GM18861 (cell line): Measurements from ENCODE around the gene PTBP1.
"Not testable (repeated sequence)": the region's sequence is repeated elsewhere in the genome, so short reads cannot be mapped to it uniquely, and the experiment has no call there.

Experiments
- ATAC-seq: cut with Tn5 transposase; IDR thresholded peaks from one replicate; pipeline ENCODE4 v1.9.1; 2021; ENCODE audit not compliant: unreplicated experiment

The PTBP1 gene

DNA sequence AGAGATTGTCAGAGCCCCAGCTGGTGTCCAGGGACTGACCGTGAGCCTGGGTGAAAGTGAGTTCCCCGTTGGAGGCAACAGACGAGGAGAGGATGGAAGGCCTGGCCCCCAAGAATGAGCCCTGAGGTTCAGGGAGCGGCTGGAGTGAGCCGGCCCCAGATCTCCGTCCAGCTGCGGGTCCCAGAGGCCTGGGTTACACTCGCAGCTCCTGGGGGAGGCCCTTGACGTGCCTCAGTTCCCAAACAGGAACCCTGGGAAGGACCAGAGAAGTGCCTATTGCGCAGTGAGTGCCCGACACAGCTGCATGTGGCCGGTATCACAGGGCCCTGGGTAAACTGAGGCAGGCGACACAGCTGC is 53.7 kb downstream of the PTBP1 start:
- no peak for ATAC-seq

DNA sequence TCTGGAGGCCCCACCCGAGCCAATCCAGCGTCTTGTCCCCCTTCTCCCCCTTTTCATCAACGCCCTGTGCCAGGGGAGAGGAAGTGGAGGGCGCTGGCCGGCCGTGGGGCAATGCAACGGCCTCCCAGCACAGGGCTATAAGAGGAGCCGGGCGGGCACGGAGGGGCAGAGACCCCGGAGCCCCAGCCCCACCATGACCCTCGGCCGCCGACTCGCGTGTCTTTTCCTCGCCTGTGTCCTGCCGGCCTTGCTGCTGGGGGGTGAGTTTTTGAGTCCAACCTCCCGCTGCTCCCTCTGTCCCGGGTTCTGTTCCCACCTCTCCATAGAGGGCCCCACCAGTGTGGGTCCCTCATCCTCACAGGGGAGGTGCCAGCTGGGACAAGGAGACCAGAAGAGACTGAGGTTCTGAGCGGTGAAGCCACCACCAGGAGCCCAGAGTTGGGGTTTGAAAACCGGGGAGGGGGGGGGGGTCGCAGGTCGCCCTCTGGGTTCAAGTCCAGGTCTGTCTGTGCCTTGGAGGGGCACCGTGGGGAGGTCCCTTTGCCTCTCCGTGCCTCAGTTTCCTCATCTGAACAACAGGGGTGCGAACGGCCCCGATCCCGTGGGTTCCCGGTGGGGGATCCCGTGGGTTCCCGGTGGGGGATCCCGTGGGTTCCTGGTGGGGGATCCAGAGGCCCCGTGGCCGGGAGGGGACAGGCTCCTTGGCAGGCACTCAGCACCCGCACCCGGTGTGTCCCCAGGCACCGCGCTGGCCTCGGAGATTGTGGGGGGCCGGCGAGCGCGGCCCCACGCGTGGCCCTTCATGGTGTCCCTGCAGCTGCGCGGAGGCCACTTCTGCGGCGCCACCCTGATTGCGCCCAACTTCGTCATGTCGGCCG is 55.1 kb downstream of the PTBP1 start, which contains the start of gene ELANE:
ELANE (plus strand) TSS at position 168 of the 878 bp plus-strand sequence; CDS start at position 194, 26 bp downstream.
- ATAC-seq = no peak

DNA sequence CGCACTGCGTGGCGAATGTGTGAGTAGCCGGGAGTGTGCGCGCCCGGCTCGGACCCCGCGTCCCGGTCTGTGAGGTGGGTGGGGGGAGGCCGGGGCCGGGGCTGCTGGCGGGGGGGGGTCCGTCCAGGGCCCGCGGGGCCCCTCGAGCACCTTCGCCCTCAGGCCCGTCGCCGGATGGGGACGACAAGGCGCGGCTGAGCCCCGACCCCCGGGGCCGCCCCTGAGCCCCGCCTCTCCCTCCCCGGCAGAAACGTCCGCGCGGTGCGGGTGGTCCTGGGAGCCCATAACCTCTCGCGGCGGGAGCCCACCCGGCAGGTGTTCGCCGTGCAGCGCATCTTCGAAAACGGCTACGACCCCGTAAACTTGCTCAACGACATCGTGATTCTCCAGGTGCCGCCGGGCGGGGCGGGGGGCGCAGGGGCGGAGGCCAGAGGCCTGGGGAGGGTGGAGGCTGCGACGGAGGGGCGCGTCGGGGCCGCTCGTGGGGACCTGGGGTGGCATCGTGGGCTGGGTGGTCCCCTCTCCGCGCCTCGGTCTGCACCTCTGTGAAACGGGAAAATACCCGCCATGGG is 55.8 kb downstream of the PTBP1 start:
- no peak for ATAC-seq

DNA sequence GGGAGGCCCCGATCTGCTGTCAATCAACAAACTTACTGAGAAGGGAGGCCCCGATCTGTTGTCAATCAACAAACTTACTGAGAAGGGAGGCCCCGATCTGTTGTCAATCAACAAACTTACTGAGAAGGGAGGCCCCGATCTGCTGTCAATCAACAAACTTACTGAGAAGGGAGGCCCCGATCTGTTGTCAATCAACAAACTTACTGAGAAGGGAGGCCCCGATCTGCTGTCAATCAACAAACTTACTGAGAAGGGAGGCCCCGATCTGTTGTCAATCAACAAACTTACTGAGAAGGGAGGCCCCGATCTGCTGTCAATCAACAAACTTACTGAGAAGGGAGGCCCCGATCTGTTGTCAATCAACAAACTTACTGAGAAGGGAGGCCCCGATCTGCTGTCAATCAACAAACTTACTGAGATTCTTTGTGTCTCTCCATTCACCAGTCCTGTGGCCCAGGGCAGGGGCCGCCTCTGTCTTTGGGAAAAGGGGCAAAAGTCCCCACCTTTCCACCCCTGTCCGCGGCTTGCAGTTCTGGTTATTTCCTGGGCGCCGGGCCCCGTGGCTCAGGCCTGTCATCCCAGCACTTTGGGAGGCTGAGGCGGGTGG is 56.5 kb downstream of the PTBP1 start:
- not testable (repeated sequence) for ATAC-seq

DNA sequence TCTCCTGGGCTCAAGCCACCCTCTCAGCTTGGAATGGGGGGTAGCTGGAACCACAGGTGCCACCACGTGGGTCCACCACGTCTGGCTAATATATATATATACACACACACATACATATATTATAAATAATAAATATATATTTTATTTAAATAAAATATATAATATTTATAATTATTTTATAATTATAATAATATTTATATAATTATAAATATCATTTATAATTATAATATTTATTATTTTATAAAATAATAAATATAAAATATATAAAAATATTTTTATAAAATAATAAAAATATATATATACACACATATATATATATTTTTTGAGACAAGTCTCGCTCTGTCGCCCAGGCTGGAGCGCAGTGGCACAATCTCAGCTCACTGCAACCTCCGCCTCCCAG is 57.3 kb downstream of the PTBP1 start:
- no peak for ATAC-seq

DNA sequence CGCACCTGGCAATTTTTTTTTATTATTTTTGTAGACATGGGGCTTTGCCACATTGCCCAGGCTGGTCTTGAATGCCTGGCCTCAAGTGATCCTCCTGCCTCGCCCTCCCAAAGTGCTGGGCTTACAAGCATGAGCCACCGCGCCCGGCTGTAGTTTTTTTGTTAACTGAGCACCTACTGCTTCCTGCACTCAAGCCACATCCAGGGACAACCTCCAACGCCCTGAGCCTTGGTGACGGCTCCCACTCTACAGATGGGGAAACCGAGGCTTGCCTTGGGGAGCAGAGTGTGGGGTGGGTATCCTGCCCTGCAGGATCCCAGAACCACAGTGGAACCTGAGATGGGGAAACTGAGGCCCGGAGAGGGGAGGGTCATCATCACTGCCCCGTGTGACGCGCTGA is 57.9 kb downstream of the PTBP1 start:
- ATAC-seq = no peak

DNA sequence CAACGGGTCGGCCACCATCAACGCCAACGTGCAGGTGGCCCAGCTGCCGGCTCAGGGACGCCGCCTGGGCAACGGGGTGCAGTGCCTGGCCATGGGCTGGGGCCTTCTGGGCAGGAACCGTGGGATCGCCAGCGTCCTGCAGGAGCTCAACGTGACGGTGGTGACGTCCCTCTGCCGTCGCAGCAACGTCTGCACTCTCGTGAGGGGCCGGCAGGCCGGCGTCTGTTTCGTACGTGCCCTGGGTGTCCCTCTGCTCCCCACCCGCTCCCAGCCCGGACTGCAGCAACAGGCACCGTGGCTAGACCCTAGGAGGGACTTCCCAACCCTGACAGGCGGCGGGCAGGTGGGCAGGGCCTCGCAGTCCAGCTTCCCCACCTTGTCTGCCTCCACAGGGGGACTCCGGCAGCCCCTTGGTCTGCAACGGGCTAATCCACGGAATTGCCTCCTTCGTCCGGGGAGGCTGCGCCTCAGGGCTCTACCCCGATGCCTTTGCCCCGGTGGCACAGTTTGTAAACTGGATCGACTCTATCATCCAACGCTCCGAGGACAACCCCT is 58.4 kb downstream of the PTBP1 start:
- ATAC-seq = no peak

DNA sequence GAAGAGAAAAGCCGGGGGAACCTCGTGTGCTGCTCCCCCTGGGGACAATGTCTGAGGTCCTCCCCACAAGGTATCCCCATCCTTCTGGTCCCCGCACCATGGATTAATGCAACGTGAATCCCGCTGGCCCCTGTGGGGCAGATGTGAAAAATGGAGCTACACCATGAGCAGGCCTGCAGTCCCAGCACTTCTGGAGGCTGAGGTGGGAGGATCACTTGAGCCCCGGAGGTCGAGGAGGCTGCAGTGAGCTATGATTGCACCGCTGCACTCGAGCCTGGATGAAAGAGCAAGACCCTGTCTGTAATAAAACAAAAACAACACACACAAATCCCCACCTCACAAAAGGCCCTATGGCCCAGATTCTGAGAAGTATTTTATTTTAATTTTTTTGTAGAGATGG is 61.0 kb downstream of the PTBP1 start:
- no peak for ATAC-seq

DNA sequence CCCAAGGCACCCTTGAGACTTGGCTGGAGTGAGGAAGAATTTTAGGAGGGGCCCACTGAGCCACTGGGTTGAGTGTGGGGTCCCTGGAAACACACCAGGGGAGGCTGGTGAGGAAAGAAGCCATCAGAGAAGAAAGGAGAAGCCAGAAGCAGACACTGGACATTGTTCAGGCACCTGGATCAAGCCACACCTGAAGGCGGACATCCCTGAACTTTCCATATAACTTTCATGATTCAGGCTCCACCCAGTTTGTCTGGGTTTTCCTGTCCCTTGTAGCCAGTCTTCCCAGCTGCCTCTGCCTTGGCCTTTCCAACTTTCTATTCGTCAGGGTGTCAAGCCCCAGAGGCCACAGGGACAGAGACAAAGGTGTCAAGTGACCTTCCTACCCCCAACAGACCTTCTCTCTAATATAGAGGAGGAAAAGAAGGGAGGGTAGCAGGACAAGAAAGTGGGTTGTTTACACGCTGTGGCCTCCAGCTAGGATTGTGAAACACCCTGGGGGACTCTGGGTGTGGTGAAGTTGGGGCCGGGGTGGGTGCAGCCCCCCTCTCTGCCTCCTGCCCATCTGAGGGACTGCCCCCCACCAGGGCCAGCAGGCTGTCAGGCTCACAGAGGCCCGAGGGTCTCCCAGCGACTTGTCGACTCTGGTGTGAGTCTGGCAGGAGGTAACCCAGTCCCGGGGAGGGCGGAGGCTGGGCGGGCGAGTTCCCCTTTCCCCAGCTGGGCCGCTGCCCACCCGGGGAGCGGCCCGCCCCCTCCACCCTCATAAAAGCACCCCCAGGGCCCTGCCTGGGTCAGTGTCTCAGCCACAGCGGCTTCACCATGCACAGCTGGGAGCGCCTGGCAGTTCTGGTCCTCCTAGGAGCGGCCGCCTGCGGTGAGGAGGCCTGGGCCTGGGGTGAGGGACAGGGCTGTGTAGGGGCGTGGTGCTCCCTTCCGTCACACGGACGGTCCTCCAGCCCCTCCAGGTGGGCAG is 61.9 kb downstream of the PTBP1 start, which contains the start of gene CFD:
CFD (plus strand) TSS at position 797 of the 976 bp plus-strand sequence; CDS start at position 823, 26 bp downstream.
- ATAC-seq = no peak

DNA sequence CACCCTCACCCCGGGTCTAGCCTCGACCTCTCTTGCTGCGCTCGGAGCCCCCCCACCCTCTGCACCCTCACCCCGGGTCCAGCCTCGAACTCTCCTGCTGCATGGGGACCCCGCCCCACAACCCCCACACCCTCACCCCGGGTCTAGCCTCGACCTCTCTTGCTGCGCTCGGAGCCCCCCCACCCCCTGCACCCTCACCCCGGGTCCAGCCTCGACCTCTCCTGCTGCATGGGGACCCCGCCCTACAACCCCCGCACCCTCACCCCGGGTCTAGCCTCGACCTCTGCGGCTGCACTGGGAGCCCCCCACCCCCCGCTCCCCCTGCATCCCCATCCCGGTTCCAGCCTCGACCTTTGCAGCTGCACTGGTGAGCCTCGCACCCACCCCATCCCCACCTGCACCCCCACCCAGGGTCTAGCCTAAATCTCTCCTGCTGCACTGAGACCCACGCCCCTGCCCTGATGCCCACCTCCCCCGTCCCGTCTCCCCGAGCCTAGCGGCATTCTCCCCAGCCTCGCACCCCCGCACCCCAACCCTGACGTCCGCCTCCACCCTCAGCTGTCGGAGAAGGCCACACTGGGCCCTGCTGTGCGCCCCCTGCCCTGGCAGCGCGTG is 64.0 kb downstream of the PTBP1 start:
- no peak for ATAC-seq
